CD4-positive, alpha-beta T cell treated with Interleukin-21 for 1 hour (primary cell): ENCODE measurements around the gene GPR31.

Experiments used
- DNase-seq: peaks from one replicate; pipeline ENCODE4 v3.0.0-alpha.2; 2020

GPR31 gene

GRCh38 chr6:167116109-167116837 lies 41.5 kb downstream of the GPR31 start:
- no peak for DNase-seq

DNA sequence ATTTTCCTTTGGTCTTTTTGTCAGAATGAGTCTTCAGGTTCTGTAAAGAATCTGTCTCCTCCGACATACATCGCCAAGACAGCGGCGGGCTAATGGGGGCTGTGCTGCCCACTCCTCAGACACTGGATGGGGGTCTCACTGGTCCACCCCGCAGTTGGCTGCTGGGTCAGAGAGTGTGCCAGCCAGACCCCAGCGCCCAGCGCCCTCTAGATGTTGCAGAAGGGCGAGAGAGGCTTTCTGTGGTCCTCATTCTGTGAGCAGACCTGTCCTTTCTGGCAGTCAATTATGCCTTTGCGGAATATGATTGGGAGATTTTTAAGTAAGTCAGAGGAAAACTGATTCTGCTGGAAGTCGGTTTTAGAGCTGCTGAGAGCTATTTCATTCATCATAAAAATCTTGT lies 42.7 kb downstream of the GPR31 start:
- DNase-seq, result no peak

GRCh38 chr6:167113935-167114910 lies 43.6 kb downstream of the GPR31 start:
- DNase-seq, result peak; percentile 80

- DNase-seq, result no peak
Measured at GRCh38 chr6:167113047-167113754, 44.6 kb downstream of the GPR31 start.

DNA sequence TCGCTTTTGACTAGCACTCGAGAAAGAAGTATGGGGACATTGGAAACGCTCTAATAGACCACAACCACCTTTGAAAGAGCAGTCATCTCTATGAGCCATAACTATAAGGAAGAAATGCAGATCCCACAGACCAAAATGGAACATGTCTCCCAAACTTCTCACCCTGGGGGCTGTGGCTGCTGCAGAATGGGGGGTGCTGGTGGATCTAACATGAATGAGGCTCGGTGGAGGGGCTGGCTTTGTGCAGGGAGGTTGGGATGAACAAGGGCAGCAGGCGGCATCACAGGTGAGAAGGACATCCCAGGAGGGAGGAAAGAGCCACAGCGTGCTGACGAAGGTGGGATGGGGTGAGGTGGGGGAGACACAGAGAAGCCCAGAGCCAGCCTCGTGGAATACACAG lies 45.4 kb downstream of the GPR31 start:
- DNase-seq, result no peak

GRCh38 chr6:167111597-167111996 lies 46.2 kb downstream of the GPR31 start:
- DNase-seq, result no peak

GRCh38 chr6:167109651-167110050 lies 48.1 kb downstream of the GPR31 start:
- DNase-seq, result no peak

DNA sequence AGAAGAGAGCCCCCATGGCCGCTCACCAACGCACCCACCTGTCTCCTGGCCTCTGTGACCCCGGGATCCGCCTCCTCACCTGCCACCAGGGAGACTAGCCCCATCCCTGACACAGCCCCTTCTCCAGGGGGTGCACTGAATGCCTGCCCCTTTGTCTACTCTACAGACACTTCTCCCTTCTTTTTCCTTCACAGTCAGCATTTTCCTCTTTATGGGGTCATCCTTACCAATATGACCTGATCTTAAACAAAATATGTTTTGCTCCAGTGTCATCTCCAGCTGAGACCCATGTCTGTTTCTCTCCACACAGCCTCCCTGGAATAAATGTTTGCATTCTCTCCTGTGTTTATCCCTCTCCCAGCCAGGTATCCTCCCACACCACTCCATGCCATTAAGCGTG lies 49.5 kb downstream of the GPR31 start:
- DNase-seq, result no peak

GRCh38 chr6:167107787-167108186 lies 50.0 kb downstream of the GPR31 start:
- DNase-seq, result no peak

GRCh38 chr6:167106406-167106805 lies 51.4 kb downstream of the GPR31 start:
- no peak for DNase-seq
